GM19455 (cell line): ENCODE data around the gene KLF15.
"Not testable (repeated sequence)": the region's sequence is repeated elsewhere in the genome, so short reads cannot be mapped to it uniquely, and the experiment has no call there.

ENCODE experiments used
- ATAC-seq: cut with Tn5 transposase; IDR thresholded peaks from one replicate; pipeline ENCODE4 v1.9.1; 2021; ENCODE audit not compliant: unreplicated experiment

KLF15 gene

GRCh38 chr3:126347543-126348161, 9.6 kb downstream of the KLF15 start:
- ATAC-seq: no peak

DNA sequence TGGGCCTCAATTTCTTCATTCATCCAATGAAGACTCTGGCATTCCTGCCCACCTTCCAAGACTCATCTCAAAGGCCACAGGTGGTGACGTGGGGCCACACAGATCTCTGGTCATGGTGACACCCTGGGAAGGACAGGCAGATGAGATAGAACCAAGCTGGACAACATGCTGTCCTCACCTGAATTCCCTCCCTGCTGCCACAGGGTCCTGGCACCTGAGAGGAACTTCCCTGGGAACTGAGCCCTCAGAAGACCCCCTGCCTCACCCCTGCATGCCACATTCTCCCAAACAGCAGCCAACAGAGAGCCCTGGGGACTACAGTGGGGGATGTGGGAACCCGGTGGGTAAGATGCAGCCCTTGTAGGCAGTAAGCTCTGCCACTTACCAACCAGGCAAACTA, 10.7 kb downstream of the KLF15 start:
- ATAC-seq: no peak

GRCh38 chr3:126345641-126346460, 11.4 kb downstream of the KLF15 start:
- ATAC-seq: no peak

GRCh38 chr3:126345231-126345630, 12.0 kb downstream of the KLF15 start:
- ATAC-seq: no peak

- no peak for ATAC-seq
These were observed 12.7 kb downstream of the KLF15 start for GRCh38 chr3:126344380-126345041.

DNA sequence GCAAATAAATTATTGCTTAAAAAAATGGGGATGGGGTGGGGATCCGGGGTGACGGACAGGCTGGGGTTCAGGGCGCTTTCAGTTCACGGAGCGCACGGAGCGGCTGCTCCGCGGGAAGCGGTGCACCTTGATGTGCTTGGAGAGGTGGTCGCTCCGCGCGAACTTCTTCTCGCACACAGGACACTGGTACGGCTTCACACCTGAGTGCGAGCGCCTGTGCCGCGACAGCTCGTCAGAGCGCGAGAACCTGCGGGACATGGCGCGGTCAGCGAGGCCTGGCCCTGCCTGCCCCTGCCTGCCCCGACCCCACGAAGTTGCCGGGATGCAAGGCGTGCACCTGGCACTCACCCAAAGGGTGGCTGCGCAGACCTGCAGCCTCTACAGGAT, 13.6 kb downstream of the KLF15 start:
- ATAC-seq: no peak

DNA sequence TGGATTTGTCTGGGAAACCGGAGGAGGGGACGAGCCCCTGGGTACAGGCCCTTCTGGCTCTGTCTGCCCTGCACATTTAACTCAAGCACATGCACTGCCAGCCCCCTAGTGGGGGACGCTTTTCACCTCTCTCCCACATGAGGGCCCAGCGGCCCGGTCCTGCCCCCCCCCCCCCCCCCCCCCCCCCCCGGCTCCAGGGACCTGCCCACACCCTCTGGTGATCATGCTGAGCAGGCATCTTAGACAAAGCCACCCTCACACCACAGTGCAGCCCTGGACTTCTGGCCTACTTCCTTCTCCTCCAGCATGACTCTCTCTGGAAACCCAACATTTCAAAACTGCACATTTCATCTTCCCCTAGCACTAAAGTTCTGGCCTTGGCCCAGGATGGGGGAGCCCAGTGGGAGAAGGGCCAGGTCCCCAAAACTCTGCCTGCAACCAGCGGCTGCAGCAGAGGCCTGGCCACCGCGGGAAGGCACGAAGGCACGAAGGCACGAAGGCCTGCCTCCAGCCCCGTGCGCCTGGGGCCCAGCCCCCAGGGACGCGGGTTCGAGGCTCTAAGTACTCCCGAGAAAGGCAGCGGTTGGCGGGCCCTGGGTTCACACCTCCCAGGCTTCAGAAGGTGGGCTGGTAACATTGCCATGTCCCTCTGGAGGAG, 14.1 kb downstream of the KLF15 start:
- ATAC-seq: no peak

GRCh38 chr3:126342211-126342610, 15.0 kb downstream of the KLF15 start:
- no peak for ATAC-seq

DNA sequence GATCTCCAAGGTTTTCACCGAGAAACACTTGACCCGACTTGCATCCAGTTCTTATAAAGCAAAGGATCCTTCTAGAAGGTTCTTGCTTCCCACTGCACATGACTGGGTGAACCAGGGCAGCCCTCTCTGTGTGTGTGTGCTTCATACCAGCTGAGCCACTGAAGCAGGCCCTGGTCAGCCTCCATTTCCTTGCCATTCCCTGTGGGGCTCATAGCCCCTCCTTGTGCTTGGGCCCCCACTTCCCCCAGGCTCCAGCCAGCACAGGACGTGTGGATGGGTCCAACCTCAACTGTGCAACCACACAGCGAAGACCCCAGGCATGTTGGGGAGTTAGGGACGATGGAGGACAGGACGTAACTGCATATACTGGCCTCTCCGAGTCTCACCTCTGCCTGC, 15.5 kb downstream of the KLF15 start:
- no peak for ATAC-seq

GRCh38 chr3:126340943-126341754, 16.1 kb downstream of the KLF15 start:
- ATAC-seq: no peak

GRCh38 chr3:126340596-126340942, 16.6 kb downstream of the KLF15 start:
- ATAC-seq: no peak

- ATAC-seq: no peak
These were observed 17.1 kb downstream of the KLF15 start for GRCh38 chr3:126340081-126340511.

GRCh38 chr3:126339466-126339865, 17.7 kb downstream of the KLF15 start:
- ATAC-seq: no peak

GRCh38 chr3:126338790-126339288, 18.4 kb downstream of the KLF15 start:
- no peak for ATAC-seq

- ATAC-seq: no peak
These were observed 19.1 kb downstream of the KLF15 start for GRCh38 chr3:126337980-126338651.

DNA sequence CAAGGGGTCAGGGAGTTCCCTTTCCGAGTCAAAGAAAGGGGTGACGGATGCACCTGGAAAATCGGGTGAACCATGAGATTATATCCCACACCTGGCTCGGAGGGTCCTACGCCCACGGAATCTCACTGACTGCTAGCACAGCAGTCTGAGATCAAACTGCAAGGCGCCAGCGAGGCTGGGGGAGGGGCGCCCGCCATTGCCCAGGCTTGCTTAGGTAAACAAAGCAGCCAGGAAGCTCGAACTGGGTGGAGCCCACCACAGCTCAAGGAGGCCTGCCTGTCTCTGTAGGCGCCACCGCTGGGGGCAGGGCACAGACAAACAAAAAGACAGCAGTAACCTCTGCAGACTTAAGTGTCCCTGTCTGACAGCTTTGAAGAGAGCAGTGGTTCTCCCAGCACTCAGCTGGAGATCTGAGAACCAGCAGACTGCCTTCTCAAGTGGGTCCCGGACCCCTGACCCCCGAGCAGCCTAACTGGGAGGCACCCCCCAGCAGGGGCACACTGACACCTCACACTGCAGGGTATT, 25.3 kb downstream of the KLF15 start:
- not testable (repeated sequence) for ATAC-seq

DNA sequence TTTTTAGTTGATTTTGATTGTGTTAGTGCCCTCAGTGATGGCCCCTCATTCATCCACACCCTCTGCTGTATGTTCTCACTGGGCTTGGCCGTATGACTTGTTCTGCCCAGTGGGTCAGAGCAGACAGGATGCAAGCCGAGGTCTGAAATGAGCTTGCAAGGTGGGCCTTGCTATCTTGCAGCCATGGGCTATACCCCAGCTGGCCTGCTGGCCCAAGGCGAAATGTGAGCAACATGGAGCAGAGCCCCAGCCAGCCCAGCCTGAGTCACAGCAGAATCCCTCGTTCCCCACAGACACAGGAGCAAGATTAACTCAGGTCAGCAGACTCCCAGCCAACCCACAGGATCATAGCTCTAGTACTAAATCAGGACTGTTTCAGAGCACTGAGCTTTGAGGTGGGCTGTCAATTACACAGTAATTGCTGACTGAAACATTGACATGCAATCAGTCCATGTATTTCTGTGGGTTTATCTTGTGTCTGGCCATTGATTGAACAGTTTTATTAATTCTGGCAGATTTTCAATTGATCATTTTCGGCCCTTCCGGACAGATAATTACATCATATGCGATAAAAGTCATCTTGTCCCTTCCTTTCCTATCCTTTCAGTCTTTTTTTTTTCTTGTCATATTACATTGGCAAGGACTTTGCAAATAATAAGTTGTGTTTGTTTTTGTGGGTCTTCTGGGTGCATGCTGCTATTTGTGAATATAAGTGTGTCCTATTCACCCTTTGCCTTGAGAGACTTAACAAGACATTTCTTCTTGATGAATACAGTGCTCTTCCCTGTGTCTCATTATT, 27.1 kb downstream of the KLF15 start:
- no peak for ATAC-seq

GRCh38 chr3:126326629-126327028, 30.6 kb downstream of the KLF15 start:
- ATAC-seq: no peak
